CD4-positive, alpha-beta T cell treated with Interleukin-4 for 1 hour (primary cell): ENCODE results near the gene SGSM2.

Experiments
- DNase-seq, 2 donors: peaks; one replicate each; pipeline ENCODE4 v3.0.0-alpha.2; 2020 to 2022

Gene SGSM2

DNA sequence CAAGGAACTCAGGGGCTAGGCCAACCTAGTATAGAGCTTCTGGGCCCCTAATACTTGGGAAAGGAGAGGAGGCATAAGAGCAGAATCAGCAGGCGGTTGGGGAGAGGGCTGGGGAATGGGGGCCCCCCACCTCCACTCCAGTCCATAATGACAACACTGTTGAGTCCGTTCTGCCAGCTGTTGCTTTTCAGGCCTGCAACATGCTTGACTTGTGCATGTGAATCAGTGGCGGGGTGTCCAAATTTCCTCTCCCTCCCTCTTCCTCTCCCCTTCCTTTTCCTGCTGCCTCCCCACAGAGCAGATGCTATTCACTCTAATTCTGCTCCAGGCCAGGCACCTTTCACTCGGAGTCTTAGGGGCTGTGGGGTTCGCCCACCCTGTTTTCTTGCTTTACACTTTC is 31.7 kb downstream of the SGSM2 start:
- no peak for DNase-seq

DNA sequence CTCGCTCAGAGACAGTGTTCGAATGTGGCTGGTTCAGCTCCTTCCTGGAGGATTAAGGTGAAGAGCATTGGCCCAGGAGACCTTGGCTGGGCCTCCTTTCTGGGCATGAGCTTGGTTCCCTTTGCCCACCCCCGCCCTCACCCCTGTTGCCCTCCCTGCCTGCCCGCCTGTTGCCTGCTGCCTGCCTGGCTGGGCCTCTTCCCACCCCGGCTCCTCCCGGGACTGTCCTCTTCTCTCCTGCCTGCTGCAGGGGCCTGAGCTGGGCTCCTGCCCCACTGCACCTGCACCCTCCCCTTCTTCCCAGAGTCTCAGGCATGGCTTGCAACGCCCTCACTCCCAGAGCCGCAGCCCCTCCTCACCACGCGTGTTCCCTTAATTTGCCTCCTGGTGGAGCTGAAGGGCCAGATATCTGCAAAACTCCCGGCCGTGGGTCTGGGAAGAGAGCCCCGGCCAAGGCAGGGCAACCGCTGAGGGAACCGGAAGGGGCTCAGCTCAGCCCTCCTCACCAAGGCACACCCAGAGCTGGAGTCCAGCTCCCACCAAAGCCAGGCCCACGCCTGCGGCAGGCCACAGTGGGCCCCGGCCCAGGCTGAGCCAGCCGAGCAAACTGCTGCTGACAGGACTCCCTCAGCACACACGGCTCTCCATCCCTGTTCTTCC is 32.4 kb downstream of the SGSM2 start:
- no peak for DNase-seq

DNA sequence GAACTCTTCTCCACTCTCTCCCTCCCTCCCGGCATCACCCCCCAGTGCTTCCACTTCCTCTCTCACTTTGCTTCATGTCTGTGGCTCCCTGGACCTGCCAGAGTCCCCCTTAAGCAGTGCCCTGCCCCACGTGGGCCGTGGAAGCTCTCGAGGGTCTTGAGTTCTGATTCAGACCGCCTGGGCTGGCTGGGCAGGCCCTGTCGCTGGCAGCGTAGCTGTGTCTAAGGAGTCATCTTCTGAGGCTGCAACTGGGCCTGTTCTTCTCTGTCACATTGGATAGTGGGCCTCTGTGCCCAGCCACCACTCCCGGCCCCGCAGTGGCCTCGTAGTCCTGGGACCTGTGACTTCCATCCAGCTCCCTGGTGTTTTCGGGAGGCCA is 32.9 kb downstream of the SGSM2 start:
- DNase-seq: no peak

DNA sequence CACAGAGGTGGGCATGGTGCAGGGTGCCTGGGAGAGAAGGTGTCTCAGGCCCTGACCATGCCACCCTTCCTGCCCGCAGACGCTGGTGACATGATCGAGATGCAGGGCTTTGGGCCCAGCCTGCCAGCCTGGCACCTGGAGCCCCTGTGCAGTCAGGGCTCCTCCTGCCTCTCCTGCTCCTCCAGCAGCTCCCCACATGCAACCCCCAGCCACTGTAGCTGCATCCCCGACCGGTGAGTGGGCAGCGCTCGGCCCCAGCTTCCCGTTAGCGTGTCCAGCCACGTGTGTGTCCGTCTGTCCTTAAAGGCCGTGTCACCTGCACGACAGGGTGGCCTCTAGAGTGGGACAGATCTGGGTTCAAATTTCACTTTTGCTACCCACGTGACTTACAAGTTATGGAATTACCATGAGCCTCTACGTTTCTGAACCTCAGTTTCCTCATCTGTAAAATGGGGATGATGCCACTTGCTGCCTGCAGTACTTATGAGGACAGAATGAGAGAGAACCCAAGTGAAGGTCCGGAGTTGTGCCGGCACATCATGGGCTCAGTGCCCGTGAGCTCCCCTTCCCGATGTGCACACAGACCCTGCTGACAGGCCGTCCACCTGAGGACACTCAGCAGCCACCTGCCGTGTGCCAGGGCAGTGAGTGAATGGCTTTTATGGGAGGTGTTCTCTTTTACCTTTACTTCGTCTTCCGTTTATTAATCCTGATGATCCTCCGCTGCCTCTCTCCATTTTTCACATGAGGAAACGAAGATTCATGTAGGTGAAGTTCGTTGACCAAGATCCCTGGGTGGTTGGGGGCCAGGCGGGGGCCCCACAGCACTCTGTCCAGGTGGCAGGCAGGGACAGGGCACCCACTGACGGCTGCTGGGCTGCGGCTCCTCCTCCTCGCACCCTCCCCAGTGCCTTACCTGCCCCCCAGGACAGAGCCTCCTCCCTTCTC is 34.2 kb downstream of the SGSM2 start:
- no peak for DNase-seq

DNA sequence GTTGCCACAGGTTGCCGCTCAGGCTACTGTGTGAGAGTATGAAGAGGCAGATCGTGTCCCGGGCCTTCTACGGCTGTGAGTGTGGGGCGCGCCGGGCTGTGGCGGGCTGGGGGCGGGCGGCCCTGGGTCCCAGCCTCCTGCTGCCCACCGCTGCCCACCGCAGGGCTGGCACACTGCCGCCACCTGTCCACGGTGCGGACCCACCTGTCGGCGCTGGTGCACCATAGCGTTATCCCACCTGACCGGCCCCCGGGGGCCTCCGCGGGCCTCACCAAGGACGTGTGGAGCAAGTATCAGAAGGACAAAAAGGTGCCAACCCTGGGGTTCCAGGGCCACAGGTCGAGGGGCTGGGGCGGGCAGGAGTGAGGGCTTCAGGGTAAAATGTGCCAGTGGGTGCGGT is 34.9 kb downstream of the SGSM2 start:
- no peak for DNase-seq

DNA sequence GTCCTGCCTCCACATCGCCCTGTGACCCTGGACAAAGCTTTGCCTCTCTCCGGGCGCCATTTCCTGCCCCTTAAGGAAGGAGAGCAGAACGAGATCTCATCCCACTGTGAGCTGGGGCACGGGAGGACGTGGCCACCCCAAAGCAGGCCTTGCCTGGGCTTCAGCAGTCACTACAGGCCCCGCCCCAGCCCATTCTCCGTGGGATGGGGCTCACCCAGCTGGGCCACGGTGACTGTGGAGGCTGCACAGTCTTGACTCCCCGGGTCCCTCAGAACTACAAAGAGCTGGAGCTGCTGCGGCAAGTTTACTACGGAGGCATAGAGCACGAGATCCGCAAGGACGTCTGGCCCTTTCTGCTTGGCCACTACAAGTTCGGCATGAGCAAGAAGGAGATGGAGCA is 35.4 kb downstream of the SGSM2 start:
- DNase-seq: no peak

DNA sequence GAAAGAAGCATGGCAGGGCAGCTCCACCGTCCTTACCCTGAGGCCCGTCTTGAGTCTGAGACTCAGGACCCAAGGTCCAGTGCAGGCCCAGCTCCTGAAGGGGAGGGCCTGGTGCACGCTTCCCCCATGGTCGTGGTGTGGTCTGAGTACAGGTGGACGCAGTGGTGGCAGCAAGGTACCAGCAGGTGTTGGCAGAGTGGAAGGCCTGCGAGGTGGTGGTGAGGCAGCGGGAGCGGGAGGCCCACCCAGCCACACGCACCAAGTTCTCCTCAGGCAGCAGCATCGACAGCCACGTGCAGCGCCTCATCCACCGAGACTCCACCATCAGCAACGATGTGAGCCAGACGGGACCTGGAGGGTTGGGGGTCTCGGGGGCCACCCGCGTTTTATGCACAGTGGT is 35.9 kb downstream of the SGSM2 start:
- no peak for DNase-seq

DNA sequence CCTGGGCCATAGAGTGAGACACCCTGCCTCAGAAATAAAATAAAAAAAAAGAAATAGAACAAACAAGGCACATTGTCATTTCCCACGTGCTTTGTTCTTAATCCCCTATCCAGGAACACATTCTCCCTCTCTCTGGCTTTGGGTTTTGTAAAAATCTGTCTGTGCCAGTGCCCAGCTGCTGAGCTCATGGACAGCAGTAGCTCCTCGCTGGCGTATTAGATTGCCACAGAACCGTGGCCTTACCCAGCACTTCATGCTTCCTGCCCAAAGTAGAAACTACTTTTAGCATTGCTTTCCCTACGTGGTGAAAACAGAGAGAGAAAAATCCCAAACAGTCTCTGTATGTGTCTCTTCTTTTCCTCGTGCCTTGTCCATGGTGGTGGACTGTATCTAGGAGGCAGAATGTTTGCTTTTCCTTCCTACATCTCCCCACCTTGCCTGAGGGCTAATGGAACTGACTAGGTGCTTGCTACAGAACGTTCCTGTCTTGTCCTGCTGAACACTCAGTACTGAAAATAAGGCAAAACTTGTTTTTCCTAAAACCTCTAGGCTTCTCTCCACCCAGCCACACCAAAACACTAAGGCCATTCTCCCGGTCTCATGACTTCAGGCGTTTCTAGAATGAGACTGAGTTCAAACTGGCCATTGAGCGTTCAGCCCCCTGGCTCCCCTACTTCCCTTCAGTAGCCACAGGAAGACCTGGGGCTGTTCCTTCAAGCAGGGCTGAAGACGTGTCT is 37.4 kb downstream of the SGSM2 start:
- DNase-seq: no peak

DNA sequence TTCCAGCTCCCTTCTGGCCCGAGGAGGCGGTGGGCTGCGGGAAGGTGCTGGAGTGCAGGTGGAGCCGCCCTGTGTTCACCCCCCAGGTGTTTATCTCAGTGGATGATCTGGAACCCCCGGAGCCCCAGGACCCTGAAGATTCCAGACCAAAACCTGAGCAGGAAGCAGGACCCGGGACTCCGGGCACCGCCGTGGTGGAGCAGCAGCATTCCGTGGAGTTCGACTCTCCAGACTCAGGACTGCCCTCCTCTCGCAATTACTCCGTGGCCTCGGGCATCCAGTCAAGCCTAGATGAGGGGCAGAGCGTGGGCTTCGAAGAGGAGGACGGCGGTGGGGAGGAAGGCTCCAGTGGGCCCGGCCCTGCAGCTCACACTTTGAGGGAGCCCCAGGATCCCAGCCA is 38.1 kb downstream of the SGSM2 start:
- no peak for DNase-seq

DNA sequence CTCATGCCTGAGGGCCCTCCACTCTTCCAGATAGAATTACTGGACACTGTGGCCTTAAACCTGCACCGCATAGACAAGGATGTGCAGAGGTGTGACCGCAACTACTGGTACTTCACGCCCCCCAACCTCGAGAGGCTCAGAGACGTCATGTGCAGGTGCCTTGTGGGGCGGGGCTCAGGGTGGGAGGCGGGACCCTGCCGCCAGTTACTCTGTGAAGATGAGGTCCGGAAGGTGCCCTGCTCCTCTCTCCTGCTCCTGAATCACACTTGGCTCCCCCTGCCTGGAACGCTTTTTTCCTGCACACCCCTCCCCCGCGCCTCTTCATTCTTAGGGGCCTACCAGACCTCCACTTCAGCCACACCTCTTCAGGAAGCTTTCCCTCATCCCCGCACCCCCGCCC is 38.8 kb downstream of the SGSM2 start:
- DNase-seq: no peak

DNA sequence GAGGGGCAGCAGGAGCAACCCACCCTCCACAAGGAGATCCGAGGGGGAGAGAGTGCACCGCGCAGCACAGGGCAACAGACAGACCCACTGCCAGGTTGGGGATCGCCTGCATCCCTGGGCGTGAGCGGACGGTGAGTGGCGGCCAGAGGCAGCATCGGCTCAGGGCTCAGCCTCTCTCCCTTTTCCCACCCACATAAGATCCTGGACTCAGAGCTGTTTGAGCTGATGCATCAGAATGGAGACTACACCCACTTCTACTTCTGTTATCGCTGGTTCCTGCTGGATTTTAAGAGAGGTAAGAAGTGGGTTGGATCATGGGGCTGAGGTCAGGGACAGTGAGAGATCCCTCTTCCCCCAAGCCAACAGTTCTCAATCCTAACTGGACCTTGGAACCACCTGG is 40.4 kb downstream of the SGSM2 start:
- DNase-seq: no peak

DNA sequence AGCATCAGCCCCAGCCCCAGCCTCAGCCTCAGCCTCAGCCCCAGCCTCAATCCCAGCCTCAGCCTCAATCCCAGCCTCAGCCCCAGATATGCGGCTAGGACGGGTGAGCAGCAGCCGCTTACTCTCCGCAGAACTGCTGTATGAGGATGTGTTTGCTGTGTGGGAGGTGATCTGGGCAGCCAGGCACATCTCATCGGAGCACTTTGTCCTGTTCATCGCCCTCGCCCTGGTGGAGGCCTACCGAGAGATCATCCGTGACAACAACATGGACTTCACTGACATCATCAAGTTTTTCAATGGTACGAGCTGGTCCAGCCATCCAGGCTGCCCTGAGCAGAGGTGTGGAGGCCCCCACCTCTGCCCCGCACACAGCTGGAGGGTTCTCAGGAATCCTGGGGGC is 41.6 kb downstream of the SGSM2 start:
- no peak for DNase-seq

DNA sequence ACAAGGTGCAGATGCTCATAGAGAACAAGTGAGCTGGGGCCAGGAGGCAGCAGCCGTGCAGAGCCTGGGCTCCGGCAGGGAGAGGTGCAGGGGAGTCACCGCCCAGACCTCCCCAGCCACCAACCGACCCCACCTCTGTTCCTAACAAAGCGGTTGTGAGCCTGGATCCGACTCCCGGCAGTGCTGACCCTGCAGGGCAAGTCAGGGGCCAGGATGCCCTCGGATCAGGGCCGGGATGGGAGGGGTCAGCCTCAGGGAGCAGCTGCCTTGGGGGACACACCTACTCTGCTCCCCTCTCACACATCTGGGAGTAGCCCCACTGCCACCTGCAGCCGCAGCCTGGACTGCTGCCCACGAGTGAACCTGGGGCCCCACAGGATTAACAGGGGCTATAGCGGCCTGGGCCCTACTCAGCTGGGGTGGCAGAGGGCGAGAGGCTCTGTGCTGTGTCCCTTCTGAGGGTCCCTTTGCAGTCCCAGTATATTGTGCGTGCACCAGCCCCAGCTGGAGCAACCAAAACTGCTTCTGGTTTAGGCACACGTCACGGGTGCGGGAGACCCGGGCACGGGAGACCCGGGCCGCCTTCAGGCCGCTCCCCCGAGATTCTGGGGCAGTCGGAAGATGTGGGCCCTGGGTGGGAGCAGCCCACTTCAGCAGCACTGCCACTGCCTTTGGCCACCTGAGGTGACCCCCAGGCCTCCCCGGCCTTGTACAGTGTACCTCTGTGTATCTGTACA is 42.4 kb downstream of the SGSM2 start:
- no peak for DNase-seq

DNA sequence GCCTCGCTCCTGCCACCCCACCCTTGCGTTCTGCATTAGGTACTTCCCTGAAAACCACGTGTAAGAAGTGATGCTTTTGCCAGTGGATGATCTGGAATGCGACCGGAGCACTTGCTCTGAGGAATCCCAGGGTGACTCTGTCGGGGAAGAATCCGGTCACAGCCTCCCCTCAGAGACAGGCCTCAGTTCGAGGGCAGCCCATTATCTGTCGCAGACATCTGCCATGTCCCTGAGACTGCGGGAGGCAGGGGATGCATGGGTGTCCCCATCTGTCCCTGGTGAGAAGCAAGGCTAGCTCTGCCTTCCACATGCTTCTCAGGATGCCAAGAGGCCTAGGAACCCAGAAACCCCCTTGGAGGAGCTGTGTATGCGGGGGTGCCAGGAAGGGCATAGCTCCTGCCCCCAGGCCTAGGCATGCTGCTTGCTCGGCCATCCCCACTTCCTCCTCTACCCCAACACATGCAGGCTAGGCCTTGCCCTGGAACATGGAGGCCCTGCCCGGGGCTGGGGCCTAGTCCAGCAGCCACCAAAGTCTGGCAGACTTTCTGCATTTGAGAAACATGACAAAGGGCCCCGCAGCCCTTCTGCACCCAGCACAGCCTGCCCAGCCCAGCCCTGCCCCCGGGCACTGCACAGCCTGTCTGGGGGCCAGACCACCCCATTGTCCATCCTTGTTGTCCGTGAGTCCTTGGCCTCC is 43.1 kb downstream of the SGSM2 start:
- no peak for DNase-seq

DNA sequence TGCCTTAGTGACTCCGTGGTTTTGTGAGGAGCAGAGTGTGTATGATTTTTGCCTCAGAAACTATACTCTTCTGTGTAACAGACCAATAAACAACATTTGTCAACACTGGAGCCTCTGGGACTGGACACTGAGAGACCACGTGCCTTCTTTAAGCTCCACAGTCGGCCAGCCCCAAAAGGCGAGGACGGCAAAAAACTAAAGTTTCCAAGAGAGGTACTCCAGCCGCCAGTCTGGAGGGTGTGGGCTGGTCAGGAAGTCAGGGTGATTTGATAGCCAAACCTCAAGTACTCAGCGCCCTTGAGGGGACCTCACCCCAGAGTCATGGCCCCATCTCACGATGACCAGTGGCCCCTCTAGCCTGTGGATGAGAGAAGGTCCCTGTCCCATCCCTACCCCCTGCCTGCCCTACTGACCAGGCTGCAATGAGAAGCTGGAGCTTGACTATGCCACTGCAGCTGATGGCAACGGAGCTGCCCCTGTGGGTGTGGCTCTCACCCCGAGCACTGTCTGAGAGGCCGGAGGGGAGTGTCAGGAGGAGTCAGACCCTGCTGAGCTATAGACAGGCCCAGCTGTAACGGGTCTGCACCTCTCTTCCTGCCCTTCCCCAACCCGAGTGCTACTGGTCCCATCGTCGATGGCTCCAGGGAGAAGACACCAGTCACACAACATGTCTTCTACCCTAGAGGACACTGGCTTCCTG is 43.8 kb downstream of the SGSM2 start:
- DNase-seq: no peak

DNA sequence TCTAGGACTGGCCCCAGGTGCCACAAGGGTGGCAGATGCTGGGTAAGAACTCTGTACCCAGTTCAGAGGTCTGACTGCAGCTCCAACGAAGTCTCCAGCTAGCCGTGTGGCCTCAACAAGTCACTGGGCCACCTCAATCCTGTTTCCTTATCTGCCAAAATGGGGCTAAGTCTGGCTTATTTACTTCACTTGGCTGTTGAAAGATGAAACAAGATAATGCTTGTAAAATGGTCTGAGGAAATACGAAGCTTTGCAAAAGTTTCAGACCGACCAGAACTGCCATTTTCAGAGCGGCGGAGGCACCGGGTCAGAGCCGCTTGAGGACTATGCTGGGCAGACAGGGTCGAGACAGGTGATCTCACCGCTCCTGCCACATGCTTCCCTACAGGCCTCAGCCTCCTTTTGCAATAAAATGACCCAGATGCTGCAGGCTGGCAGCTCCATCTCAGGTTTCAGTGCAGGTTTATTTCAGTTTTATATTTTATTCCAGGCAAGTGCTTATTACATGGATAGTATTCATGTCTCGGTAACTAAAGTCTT is 46.4 kb downstream of the SGSM2 start:
- DNase-seq: no peak

DNA sequence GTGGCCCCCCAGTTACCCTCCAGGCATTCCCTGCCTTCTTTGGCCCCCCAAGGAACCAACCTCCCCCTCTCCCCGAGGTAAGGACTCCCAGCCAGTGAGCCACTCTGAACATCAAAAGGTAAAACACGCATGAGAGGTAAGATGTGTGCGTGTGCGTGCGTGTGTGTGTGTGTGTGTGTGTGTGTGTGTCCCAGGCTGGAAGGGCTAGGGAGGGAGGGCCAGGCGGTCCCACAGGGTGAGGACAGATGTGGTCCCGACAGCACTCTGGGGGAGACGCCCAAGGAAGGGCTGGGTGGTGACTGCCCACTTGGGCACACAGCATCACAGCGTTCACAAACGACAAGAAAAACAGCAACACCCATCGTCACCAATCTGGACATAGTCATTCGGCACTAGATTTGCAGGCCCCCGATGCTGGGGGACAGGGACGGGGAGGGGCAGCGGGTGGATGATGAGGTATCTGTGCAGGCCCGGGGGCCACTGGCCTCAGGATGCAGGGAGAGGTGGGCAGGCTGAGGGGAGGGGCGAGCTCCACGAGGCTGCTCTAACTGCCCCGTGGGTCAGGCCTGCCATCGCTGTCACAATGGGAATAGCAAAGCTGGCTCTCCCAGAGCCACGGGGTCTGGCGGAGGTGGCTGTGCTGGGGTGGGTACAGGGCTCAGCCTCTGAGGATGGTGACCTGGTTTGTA is 47.3 kb downstream of the SGSM2 start:
- no peak for DNase-seq

DNA sequence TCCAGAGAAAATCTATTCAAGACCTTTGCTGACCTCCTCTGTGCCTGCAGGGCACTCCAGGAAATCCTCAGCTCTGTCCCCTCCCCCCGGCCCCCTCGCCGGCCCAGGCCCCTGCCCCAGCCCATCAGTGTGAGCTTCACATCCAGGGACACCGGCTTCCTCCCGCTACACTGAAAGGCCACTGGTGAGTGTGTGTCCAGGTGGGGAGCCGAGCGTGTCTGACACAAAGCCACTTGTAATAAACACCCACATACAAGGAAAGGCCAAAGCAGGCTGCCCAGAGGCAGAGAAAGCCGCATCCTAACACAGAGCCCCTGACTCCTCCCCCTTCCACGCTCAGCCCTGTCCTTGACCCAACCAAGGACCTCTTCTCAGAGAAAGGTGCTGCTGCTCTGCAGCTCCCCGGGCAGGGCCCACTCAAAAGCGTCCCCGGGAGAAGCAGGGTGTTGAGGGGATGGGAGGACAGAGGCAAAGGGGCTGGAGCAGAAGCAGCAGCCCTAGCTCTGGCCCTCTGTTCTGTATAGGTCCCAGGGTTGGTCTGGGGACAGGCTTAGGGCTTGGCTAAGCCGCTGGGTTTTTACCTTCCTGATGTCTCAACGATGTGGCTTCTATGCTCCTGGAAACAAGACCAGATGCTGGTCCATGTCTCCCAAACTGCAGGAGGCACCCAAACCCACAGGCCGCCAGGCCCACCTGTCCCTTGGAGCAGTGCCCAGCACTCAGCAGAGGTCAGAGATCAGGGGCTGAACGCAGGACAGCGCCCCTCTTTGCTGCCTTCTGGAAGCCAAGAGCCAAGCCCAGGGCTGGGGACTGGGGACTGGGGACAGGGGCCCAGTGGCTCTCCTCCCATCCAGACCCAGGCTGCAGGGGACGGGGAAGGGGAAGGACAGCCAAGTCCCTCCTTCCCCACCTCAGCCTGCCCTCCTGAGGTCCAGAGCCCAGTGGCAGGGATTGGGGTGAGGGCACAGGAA is 48.2 kb downstream of the SGSM2 start:
- no peak for DNase-seq

DNA sequence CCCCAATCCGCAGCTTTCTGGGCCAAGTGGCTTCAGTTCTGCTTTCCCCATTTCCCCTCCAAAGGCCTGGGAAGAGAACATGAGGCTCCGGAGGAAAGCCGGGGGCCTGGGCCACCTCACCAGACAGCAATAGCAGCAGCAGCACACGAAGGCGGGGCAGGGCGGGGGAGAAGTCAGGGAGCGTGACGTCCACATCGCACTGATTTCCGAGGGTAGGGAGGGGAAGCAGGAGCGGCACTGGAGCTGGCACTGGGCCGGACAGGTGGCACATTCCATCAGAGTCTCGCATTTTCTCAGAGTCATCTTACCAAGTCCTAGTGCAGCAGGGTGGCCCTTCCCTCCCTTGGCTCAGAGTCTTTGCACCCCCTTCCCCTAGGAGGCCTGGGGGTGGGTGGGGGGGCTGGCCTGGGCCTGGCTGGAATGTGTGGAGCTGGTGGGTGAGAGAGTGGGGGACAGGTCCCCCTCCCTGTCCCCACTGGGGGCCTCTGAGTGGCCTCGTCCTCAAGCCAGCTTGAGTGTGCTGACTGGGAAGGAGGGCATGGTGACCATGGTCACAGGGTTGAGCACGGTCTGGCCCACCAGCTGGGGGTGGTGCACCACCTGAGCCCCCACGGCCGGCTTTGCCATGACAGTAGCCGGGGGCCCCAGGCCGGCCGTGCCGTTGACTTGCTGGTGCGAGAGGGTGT is 49.2 kb downstream of the SGSM2 start:
- no peak for DNase-seq
